Mesothelial cell of epicardium (in vitro differentiated cells): ENCODE results near the gene HDAC10. TPM values are rescaled to one million over a fixed set of nuclear protein-coding genes. Genes with fewer than 3 reads are reported as not detected.

ENCODE experiments used
- DNase-seq, 2 experiments: peaks; one replicate each; pipeline ENCODE4 v3.0.0; 2021; ENCODE audit warnings: low spot score in 2 of 2; ENCODE audit not compliant: unreplicated experiment in 2 of 2
- H3K27ac Mint-ChIP-seq: 2 replicates; pipeline ENCODE4 v1.8.0; 2021; ENCODE audit warnings: mixed read lengths
- H3K27me3 Mint-ChIP-seq: 2 replicates; pipeline ENCODE4 v1.8.0; 2021; ENCODE audit warnings: low read depth, mixed read lengths
- H3K36me3 Mint-ChIP-seq: 2 replicates; pipeline ENCODE4 v1.8.0; 2021; ENCODE audit warnings: mixed read lengths
- H3K4me1 Mint-ChIP-seq: 2 replicates; pipeline ENCODE4 v1.8.0; 2021; ENCODE audit warnings: mixed read lengths
- H3K4me3 Mint-ChIP-seq: 2 replicates; pipeline ENCODE4 v1.8.0; 2021; ENCODE audit warnings: mild to moderate bottlenecking, moderate library complexity, mixed read lengths
- H3K9me3 Mint-ChIP-seq: 2 replicates; pipeline ENCODE4 v1.8.0; 2021; ENCODE audit warnings: mixed read lengths
- total RNA-seq: library from RNA; stranded (reverse); gene quantifications from 3 replicates; pipeline ENCODE4 v1.2.1, GENCODE V29; 2021
- TF ChIP-seq, protein P1 (sequence below): fragments of 200-600 bp; sonication (generic); IDR thresholded peaks from one replicate; pipeline ENCODE4 v1.5.0; 2021; ENCODE audit warnings: antibody characterized with exemption; ENCODE audit not compliant: unreplicated experiment

The HDAC10 gene
- total RNA-seq, 1 donor from 2014 or later, result 79.5 TPM

GRCh38 chr22:50286275-50286674 is 35.2 kb upstream of the HDAC10 start:
- no peak for DNase-seq
- Mint-ChIP-seq H3K27me3 (no peaks in the 10 kb centered on the region), H3K9me3 (no peaks in the 10 kb centered on the region), H3K4me1 (peaks cover 10% of the 10 kb centered on the region), H3K4me3 (no peak overlapping the region), H3K36me3 (peaks cover 9% of the 10 kb centered on the region), H3K27ac (peak overlapping the region; percentile 53)
- TF ChIP-seq, protein P1, sequence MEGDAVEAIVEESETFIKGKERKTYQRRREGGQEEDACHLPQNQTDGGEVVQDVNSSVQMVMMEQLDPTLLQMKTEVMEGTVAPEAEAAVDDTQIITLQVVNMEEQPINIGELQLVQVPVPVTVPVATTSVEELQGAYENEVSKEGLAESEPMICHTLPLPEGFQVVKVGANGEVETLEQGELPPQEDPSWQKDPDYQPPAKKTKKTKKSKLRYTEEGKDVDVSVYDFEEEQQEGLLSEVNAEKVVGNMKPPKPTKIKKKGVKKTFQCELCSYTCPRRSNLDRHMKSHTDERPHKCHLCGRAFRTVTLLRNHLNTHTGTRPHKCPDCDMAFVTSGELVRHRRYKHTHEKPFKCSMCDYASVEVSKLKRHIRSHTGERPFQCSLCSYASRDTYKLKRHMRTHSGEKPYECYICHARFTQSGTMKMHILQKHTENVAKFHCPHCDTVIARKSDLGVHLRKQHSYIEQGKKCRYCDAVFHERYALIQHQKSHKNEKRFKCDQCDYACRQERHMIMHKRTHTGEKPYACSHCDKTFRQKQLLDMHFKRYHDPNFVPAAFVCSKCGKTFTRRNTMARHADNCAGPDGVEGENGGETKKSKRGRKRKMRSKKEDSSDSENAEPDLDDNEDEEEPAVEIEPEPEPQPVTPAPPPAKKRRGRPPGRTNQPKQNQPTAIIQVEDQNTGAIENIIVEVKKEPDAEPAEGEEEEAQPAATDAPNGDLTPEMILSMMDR, result no peak

- DNase-seq, result no peak
- TF ChIP-seq, protein P1, result no peak
- peaks cover 8% of the 10 kb centered on the region for H3K4me1 Mint-ChIP-seq
Observed at GRCh38 chr22:50285568-50286229, 34.6 kb upstream of the HDAC10 start.

GRCh38 chr22:50284479-50284878 is 33.4 kb upstream of the HDAC10 start:
- Mint-ChIP-seq H3K4me3 (peak overlapping the region; percentile 16), H3K27ac (peak overlapping the region; percentile 70), H3K36me3 (peaks cover 13% of the 10 kb centered on the region), H3K9me3 (no peaks in the 10 kb centered on the region), H3K4me1 (peaks cover 8% of the 10 kb centered on the region), H3K27me3 (no peaks in the 10 kb centered on the region)
- TF ChIP-seq, protein P1, result no peak
- DNase-seq, result no peak

More at GRCh38 chr22:50285568-50286229, 34.6 kb upstream of the HDAC10 start:
- peaks cover 12% of the 10 kb centered on the region for H3K36me3 Mint-ChIP-seq
- peak overlapping the region; percentile 53 for H3K27ac Mint-ChIP-seq
- no peaks in the 10 kb centered on the region for H3K9me3 Mint-ChIP-seq
- H3K27me3 Mint-ChIP-seq, result no peaks in the 10 kb centered on the region
- H3K4me3 Mint-ChIP-seq, result no peak overlapping the region

- H3K27ac Mint-ChIP-seq, result no peak overlapping the region
- H3K27me3 Mint-ChIP-seq, result no peaks in the 10 kb centered on the region
- no peak overlapping the region for H3K4me3 Mint-ChIP-seq
- H3K36me3 Mint-ChIP-seq, result peaks cover 13% of the 10 kb centered on the region
- TF ChIP-seq, protein P1, result no peak
- H3K4me1 Mint-ChIP-seq, result peaks cover 8% of the 10 kb centered on the region
- no peak for DNase-seq
- no peaks in the 10 kb centered on the region for H3K9me3 Mint-ChIP-seq
Observed at GRCh38 chr22:50283821-50284220, 32.8 kb upstream of the HDAC10 start.

GRCh38 chr22:50282361-50283155 is 31.5 kb upstream of the HDAC10 start:
- TF ChIP-seq, protein P1, result no peak
- H3K36me3 Mint-ChIP-seq, result peaks cover 12% of the 10 kb centered on the region
- H3K9me3 Mint-ChIP-seq, result no peaks in the 10 kb centered on the region
- peaks cover 8% of the 10 kb centered on the region for H3K4me1 Mint-ChIP-seq
- H3K27ac Mint-ChIP-seq, result peak overlapping the region; percentile 96
- DNase-seq, result peak; percentile 65 to 79
- H3K4me3 Mint-ChIP-seq, result no peak overlapping the region
- no peaks in the 10 kb centered on the region for H3K27me3 Mint-ChIP-seq
